ENCODE measurements around the gene SLC24A1. TPM values are rescaled to one million over a fixed set of nuclear protein-coding genes. Genes with fewer than 3 reads are reported as not detected.

The SLC24A1 gene
- total and polyA plus RNA-seq, 7 experiments from 2014 or later = 1.9 to 5.6 (median 4.5) TPM

DNA sequence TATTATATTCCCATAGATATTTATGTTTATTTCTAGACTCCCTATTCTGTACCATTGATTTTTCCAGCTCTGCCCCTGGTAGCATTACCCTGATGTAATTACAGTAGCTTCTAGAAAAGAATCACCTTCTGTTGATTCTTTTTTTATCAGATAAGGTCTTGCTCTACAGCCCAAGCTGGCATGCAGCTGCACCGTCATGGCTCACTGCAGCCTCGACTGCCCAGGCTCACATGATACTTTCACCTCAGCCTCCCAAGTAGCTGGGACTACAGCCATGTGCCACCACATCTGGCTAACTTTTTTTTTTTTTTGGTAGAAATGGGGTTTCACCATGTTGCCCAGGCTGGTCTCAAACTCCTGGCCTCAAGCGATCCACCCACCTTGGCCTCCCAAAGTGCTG lies 41.8 kb downstream of the SLC24A1 start:
- no peak for DNase-seq
- Histone ChIP-seq H3K27me3 (ENCODE audit: control insufficient read depth in 2 of 2, insufficient read depth in 2 of 2, low read length in 2 of 2) (no peaks in the 10 kb centered on the region), H3K27ac (ENCODE audit: low read depth, low read length) (no peak overlapping the region), H3K36me3 (ENCODE audit: control insufficient read depth in 2 of 3, insufficient read depth in 3 of 3, low read length in 3 of 3) (peaks cover 2 to 63% (median 29%) of the 10 kb centered on the region in 3 experiments), H3K9me3 (ENCODE audit: control insufficient read depth in 2 of 3, low read length in 3 of 3) (no peaks in the 10 kb centered on the region), H3K4me1 (ENCODE audit: control insufficient read depth in 2 of 2, insufficient read depth in 2 of 2, low read length in 2 of 2) (no peaks in the 10 kb centered on the region), H3K4me3 (ENCODE audit: low read length) (no peak overlapping the region)
- CTCF ChIA-PET = no interaction called here
- intact Hi-C loops (cut with micrococcal nuclease) = no loop called here
- no peaks in the 10 kb centered on the region for H3K4me1 Mint-ChIP-seq
- H3K4me3 Mint-ChIP-seq = no peak overlapping the region
- no peaks in the 10 kb centered on the region for H3K27me3 Mint-ChIP-seq
- POLR2A ChIA-PET = interaction anchor here (0.6 kb wide), 1 partner anchor 658 kb away, joined by 4 read pairs; no protein-coding TSS in a partner anchor
- peak overlapping the region in 1 of 9 donors; percentile 62 for H3K27ac Mint-ChIP-seq
- no peak for ATAC-seq
- peaks cover 0 to 36% (median 13%) of the 10 kb centered on the region in 5 donors for H3K36me3 Mint-ChIP-seq
- H3K9me3 Mint-ChIP-seq = no peaks in the 10 kb centered on the region

DNA sequence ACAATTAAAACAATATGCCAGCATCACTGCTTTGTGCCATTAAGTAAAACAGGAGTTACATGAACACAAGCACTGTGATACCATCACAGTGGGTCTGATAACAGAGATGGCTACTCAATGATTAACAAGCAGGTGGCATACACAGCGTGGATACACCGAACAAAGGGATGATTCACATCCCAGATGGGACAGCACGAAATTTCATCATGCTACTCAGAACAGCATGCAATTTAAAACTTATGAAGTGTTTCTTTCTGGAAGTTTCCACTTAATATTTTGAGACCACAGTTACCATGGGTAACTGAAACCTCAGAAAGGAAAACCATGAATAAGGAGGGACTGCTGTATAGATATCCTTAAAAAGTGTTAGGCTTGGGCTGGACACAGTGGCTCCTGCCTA lies 44.5 kb downstream of the SLC24A1 start:
- no peaks in the 10 kb centered on the region for H3K9me3 Mint-ChIP-seq
- POLR2A ChIA-PET = no interaction called here
- H3K9me3 ChIP-seq (ENCODE audit: control insufficient read depth in 2 of 3, low read length in 3 of 3) = no peaks in the 10 kb centered on the region
- peaks cover 0 to 41% (median 12%) of the 10 kb centered on the region in 5 donors for H3K36me3 Mint-ChIP-seq
- no peaks in the 10 kb centered on the region for H3K27me3 Mint-ChIP-seq
- DNase-seq (no peak), ATAC-seq (no peak)
- no peaks in the 10 kb centered on the region for H3K4me1 ChIP-seq (ENCODE audit: control insufficient read depth in 2 of 2, insufficient read depth in 2 of 2, low read length in 2 of 2)
- no peak overlapping the region for H3K27ac ChIP-seq (ENCODE audit: low read depth, low read length)
- intact Hi-C loops (cut with micrococcal nuclease) = no loop called here
- no peaks in the 10 kb centered on the region for H3K27me3 ChIP-seq (ENCODE audit: control insufficient read depth in 2 of 2, insufficient read depth in 2 of 2, low read length in 2 of 2)
- peaks cover 8 to 83% (median 32%) of the 10 kb centered on the region in 3 experiments for H3K36me3 ChIP-seq (ENCODE audit: control insufficient read depth in 2 of 3, insufficient read depth in 3 of 3, low read length in 3 of 3)
- no peaks in the 10 kb centered on the region for H3K4me1 Mint-ChIP-seq
- no peak overlapping the region for H3K4me3 ChIP-seq (ENCODE audit: low read length)
- H3K4me3 Mint-ChIP-seq = no peak overlapping the region
- CTCF ChIA-PET = no interaction called here
- peak overlapping the region in 1 of 9 donors; percentile 30 for H3K27ac Mint-ChIP-seq

DNA sequence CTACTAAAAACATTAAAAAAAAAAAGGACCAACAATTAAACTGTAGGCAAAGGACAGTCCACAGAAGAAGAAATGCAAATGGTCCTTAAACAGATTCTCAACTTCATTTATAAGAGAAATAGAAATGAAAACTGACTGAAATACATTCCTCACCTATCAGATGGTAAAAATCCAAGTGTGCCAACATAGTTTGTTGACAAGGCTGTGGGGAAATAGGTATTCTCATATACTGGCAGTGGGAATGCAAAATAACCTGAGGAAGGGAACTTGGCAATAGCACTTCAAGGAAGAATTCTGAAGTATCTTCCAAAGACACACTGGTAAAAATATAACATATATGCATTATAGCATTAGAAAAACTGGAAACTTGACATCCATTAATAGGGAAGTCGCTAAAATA lies 53.8 kb downstream of the SLC24A1 start:
- POLR2A ChIA-PET = no interaction called here
- H3K4me3 ChIP-seq (ENCODE audit: low read length) = no peak overlapping the region
- no peak overlapping the region for H3K27ac ChIP-seq (ENCODE audit: low read depth, low read length)
- H3K27ac Mint-ChIP-seq = peak overlapping the region in 3 of 9 donors; percentile 1 to 14 (median 7)
- ATAC-seq (no peak), DNase-seq (no peak)
- no peaks in the 10 kb centered on the region for H3K4me1 ChIP-seq (ENCODE audit: control insufficient read depth in 2 of 2, insufficient read depth in 2 of 2, low read length in 2 of 2)
- no peaks in the 10 kb centered on the region for H3K27me3 Mint-ChIP-seq
- no peak overlapping the region for H3K4me3 Mint-ChIP-seq
- CTCF ChIA-PET = no interaction called here
- no peaks in the 10 kb centered on the region for H3K27me3 ChIP-seq (ENCODE audit: control insufficient read depth in 2 of 2, insufficient read depth in 2 of 2, low read length in 2 of 2)
- no peaks in the 10 kb centered on the region for H3K9me3 Mint-ChIP-seq
- H3K36me3 ChIP-seq (ENCODE audit: control insufficient read depth in 2 of 3, insufficient read depth in 3 of 3, low read length in 3 of 3) = peaks cover 0 to 33% (median 0%) of the 10 kb centered on the region in 3 experiments
- peaks cover 0 to 24% (median 8%) of the 10 kb centered on the region in 5 donors for H3K36me3 Mint-ChIP-seq
- intact Hi-C loops (cut with micrococcal nuclease) = no loop called here
- H3K4me1 Mint-ChIP-seq = peaks cover 0 to 2% (median 0%) of the 10 kb centered on the region in 7 donors
- H3K9me3 ChIP-seq (ENCODE audit: control insufficient read depth in 2 of 3, low read length in 3 of 3) = no peaks in the 10 kb centered on the region

DNA sequence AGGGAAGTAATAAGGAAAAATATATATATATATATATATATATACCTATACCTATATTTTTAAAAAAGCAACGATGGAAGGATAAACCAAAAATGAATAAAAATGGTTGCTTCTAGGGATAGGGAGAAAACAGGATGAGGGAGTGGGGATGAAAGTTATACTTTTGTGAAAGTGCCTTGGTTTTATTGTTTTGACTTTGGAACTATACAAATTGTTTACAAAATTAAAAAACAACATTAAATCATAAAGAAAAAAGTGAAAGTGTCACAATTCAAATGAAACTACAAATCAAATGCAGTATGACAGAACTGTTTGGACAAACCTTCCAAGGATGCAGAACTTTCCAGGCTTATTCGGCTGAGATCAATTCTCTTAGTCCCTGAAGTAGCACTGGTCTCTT lies 54.4 kb downstream of the SLC24A1 start:
- H3K27ac ChIP-seq (ENCODE audit: low read depth, low read length) = no peak overlapping the region
- no peaks in the 10 kb centered on the region for H3K27me3 ChIP-seq (ENCODE audit: control insufficient read depth in 2 of 2, insufficient read depth in 2 of 2, low read length in 2 of 2)
- no peak for DNase-seq
- ChIA-PET CTCF (no interaction called here), POLR2A (no interaction called here)
- ATAC-seq = no peak
- intact Hi-C loops (cut with micrococcal nuclease) = no loop called here
- Mint-ChIP-seq H3K27me3 (no peaks in the 10 kb centered on the region), H3K27ac (peak overlapping the region in 4 of 9 donors; percentile 1 to 32 (median 8)), H3K9me3 (no peaks in the 10 kb centered on the region), H3K4me3 (no peak overlapping the region), H3K4me1 (peaks cover 0 to 2% (median 0%) of the 10 kb centered on the region in 7 donors), H3K36me3 (peaks cover 0 to 23% (median 11%) of the 10 kb centered on the region in 5 donors)
- H3K36me3 ChIP-seq (ENCODE audit: control insufficient read depth in 2 of 3, insufficient read depth in 3 of 3, low read length in 3 of 3) = peaks cover 0 to 28% (median 0%) of the 10 kb centered on the region in 3 experiments
- H3K4me1 ChIP-seq (ENCODE audit: control insufficient read depth in 2 of 2, insufficient read depth in 2 of 2, low read length in 2 of 2) = no peaks in the 10 kb centered on the region
- no peaks in the 10 kb centered on the region for H3K9me3 ChIP-seq (ENCODE audit: control insufficient read depth in 2 of 3, low read length in 3 of 3)
- H3K4me3 ChIP-seq (ENCODE audit: low read length) = no peak overlapping the region

DNA sequence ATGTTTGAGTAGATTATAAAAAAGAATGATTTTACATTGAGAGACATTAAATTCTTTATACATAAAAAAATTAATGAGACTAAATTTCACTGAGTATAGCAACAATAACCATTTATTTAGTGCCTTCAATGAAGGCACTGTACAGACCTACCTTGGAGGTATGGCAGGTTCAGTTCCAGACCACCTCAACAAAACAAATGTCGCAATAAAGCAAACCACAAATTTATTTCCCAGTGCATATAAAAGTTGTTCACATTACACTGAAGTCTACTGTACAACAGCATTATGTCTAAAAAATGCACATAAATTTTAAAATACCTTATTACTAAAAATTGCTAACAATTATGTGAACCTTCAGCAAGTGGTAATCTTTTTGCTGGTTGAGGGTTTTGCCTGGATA lies 58.8 kb downstream of the SLC24A1 start:
- CTCF ChIA-PET = no interaction called here
- POLR2A ChIA-PET = no interaction called here
- intact Hi-C loops (cut with micrococcal nuclease) = no loop called here

DNA sequence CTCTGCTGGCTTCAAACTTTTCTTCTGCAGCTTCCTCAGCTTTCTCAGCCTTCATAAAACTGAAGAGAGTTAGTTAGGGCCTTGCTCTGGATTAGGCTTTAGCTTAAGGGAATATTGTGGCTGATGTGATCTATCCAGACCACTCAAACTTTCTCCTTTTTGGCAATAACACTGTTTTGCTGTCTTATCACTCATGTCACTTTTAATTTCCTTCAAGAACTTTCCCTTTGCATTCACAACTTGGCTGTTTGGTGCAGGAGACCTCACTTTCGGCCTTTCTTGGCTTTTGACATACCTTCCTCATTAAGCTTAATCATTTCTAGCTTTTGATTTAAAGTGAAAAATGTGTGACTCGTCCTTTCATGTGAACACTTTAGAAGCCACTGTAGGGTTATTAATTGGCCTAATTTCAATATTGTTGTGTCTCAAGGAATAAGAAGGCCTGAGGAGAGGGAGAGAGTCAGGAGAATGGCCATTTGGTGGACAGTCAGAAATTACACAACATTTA lies 60.7 kb downstream of the SLC24A1 start:
- intact Hi-C loops (cut with micrococcal nuclease) = no loop called here
- peaks cover 0 to 22% (median 9%) of the 10 kb centered on the region in 5 donors for H3K36me3 Mint-ChIP-seq
- no peaks in the 10 kb centered on the region for H3K4me1 ChIP-seq (ENCODE audit: control insufficient read depth in 2 of 2, insufficient read depth in 2 of 2, low read length in 2 of 2)
- ATAC-seq (no peak), DNase-seq (no peak)
- no peaks in the 10 kb centered on the region for H3K27me3 ChIP-seq (ENCODE audit: control insufficient read depth in 2 of 2, insufficient read depth in 2 of 2, low read length in 2 of 2)
- H3K27me3 Mint-ChIP-seq = no peaks in the 10 kb centered on the region
- no peak overlapping the region for H3K27ac ChIP-seq (ENCODE audit: low read depth, low read length)
- H3K9me3 Mint-ChIP-seq = peaks cover 0 to 4% (median 0%) of the 10 kb centered on the region in 11 donors
- POLR2A ChIA-PET = interaction anchor here (0.6 to 1.1 kb wide), 2 partner anchors 70 to 191 kb away, joined by 3 read pairs; no protein-coding TSS in a partner anchor
- H3K4me3 Mint-ChIP-seq = no peak overlapping the region
- H3K4me1 Mint-ChIP-seq = peaks cover 0 to 8% (median 4%) of the 10 kb centered on the region in 7 donors
- CTCF ChIA-PET = interaction anchor here (0.6 kb wide), 1 partner anchor 48 kb away, joined by 3 read pairs; no protein-coding TSS in a partner anchor
- no peaks in the 10 kb centered on the region for H3K9me3 ChIP-seq (ENCODE audit: control insufficient read depth in 2 of 3, low read length in 3 of 3)
- H3K4me3 ChIP-seq (ENCODE audit: low read length) = no peak overlapping the region
- peak overlapping the region in 2 of 9 donors; percentile 27 to 62 for H3K27ac Mint-ChIP-seq
- H3K36me3 ChIP-seq (ENCODE audit: control insufficient read depth in 2 of 3, insufficient read depth in 3 of 3, low read length in 3 of 3) = no peaks in the 10 kb centered on the region

More for the DNA sequence above, 58.8 kb downstream of the SLC24A1 start:
- H3K36me3 ChIP-seq (ENCODE audit: control insufficient read depth in 2 of 3, insufficient read depth in 3 of 3, low read length in 3 of 3) = peaks cover 0 to 5% (median 0%) of the 10 kb centered on the region in 3 experiments
- no peak for DNase-seq
- Mint-ChIP-seq H3K9me3 (no peaks in the 10 kb centered on the region), H3K36me3 (peaks cover 0 to 13% (median 5%) of the 10 kb centered on the region in 5 donors), H3K27ac (no peak overlapping the region), H3K4me1 (peaks cover 0 to 8% (median 4%) of the 10 kb centered on the region in 7 donors), H3K4me3 (no peak overlapping the region), H3K27me3 (no peaks in the 10 kb centered on the region)
- no peak for ATAC-seq
- H3K9me3 ChIP-seq (ENCODE audit: control insufficient read depth in 2 of 3, low read length in 3 of 3) = no peaks in the 10 kb centered on the region
- H3K4me3 ChIP-seq (ENCODE audit: low read length) = no peak overlapping the region
- no peaks in the 10 kb centered on the region for H3K4me1 ChIP-seq (ENCODE audit: control insufficient read depth in 2 of 2, insufficient read depth in 2 of 2, low read length in 2 of 2)
- H3K27ac ChIP-seq (ENCODE audit: low read depth, low read length) = no peak overlapping the region
- H3K27me3 ChIP-seq (ENCODE audit: control insufficient read depth in 2 of 2, insufficient read depth in 2 of 2, low read length in 2 of 2) = no peaks in the 10 kb centered on the region

DNA sequence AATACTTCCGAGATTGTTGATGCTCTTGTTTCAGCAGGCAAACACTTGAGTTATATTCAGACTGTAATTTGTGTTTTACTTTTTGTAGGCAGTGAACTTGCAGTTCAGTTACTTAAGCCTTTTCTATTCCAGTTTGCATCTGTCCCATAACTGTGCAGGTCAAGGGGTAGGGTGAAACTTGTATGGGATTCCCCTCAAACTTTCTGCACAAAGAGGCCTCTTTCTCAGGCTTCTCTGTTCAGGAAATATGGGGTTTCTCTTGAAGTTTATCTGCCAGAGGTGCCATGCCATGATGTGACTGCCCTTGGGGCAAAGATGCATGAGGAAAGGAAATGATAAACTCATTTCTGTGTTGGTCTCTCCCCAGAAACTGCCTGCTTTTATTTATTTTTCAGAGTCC lies 66.7 kb downstream of the SLC24A1 start:
- H3K9me3 Mint-ChIP-seq = peaks cover 0 to 24% (median 1%) of the 10 kb centered on the region in 11 donors
- no peaks in the 10 kb centered on the region for H3K27me3 Mint-ChIP-seq
- peaks cover 5 to 44% (median 25%) of the 10 kb centered on the region in 3 experiments for H3K36me3 ChIP-seq (ENCODE audit: control insufficient read depth in 2 of 3, insufficient read depth in 3 of 3, low read length in 3 of 3)
- no peaks in the 10 kb centered on the region for H3K4me1 ChIP-seq (ENCODE audit: control insufficient read depth in 2 of 2, insufficient read depth in 2 of 2, low read length in 2 of 2)
- intact Hi-C loops (cut with micrococcal nuclease) = no loop called here
- DNase-seq (no peak), ATAC-seq (no peak)
- H3K4me1 Mint-ChIP-seq = peaks cover 0 to 5% (median under 1%) of the 10 kb centered on the region in 7 donors
- CTCF ChIA-PET = no interaction called here
- no peaks in the 10 kb centered on the region for H3K27me3 ChIP-seq (ENCODE audit: control insufficient read depth in 2 of 2, insufficient read depth in 2 of 2, low read length in 2 of 2)
- no peak overlapping the region for H3K27ac ChIP-seq (ENCODE audit: low read depth, low read length)
- H3K4me3 ChIP-seq (ENCODE audit: low read length) = no peak overlapping the region
- H3K36me3 Mint-ChIP-seq = peaks cover 17 to 61% (median 53%) of the 10 kb centered on the region in 5 donors
- H3K27ac Mint-ChIP-seq = no peak overlapping the region
- POLR2A ChIA-PET = no interaction called here
- no peaks in the 10 kb centered on the region for H3K9me3 ChIP-seq (ENCODE audit: control insufficient read depth in 2 of 3, low read length in 3 of 3)
- H3K4me3 Mint-ChIP-seq = no peak overlapping the region
